Cerebellar nuclear complex (tissue), 1 donor: ENCODE results near the gene GPR78.

Experiments used
- DNase-seq, 2 experiments: peaks; one replicate each; lab custom pipeline; 2025; lab: John Stamatoyannopoulos, UW

GPR78 gene

GRCh38 chr4:8600266-8600665, 20.1 kb downstream of the GPR78 start:
- DNase-seq: no peak

- DNase-seq: no peak
These were observed 20.5 kb downstream of the GPR78 start for GRCh38 chr4:8600686-8601085.

- no peak for DNase-seq
These were observed 20.9 kb downstream of the GPR78 start for GRCh38 chr4:8601086-8601485.

GRCh38 chr4:8601556-8601955, 21.4 kb downstream of the GPR78 start:
- no peak for DNase-seq

- no peak for DNase-seq
These were observed 22.7 kb downstream of the GPR78 start for GRCh38 chr4:8602686-8603430.

GRCh38 chr4:8603931-8604330, 23.7 kb downstream of the GPR78 start:
- DNase-seq: no peak

GRCh38 chr4:8605289-8605688, 25.1 kb downstream of the GPR78 start:
- DNase-seq: no peak

- no peak for DNase-seq
These were observed 26.3 kb downstream of the GPR78 start for GRCh38 chr4:8606476-8606875.

- DNase-seq: no peak
These were observed 26.8 kb downstream of the GPR78 start for GRCh38 chr4:8606966-8607365.

GRCh38 chr4:8607603-8608481, 27.6 kb downstream of the GPR78 start:
- DNase-seq: no peak

- DNase-seq: no peak
These were observed 28.7 kb downstream of the GPR78 start for GRCh38 chr4:8608714-8609391.

- no peak for DNase-seq
These were observed 29.2 kb downstream of the GPR78 start for GRCh38 chr4:8609406-8609805.

- DNase-seq: no peak
These were observed 29.7 kb downstream of the GPR78 start for GRCh38 chr4:8609824-8610350.

- no peak for DNase-seq
These were observed 30.8 kb downstream of the GPR78 start for GRCh38 chr4:8610858-8611616.

- no peak for DNase-seq
These were observed 32.5 kb downstream of the GPR78 start for GRCh38 chr4:8612646-8613045.

- DNase-seq: no peak
These were observed 33.5 kb downstream of the GPR78 start for GRCh38 chr4:8613421-8614364.

GRCh38 chr4:8614365-8615193, 34.4 kb downstream of the GPR78 start:
- DNase-seq: no peak

- no peak for DNase-seq
These were observed 35.2 kb downstream of the GPR78 start for GRCh38 chr4:8615366-8615765.

GRCh38 chr4:8615921-8616787, 36.0 kb downstream of the GPR78 start:
- DNase-seq: no peak
